ENCODE data around the gene FBXO8. TPM values are rescaled to one million over a fixed set of nuclear protein-coding genes. Genes with fewer than 3 reads are reported as not detected.

The FBXO8 gene
- total RNA-seq, 1 experiment from 2014 or later = 22.1 TPM

- Mint-ChIP-seq H3K4me3 (ENCODE audit: unreplicated experiment) (no peak overlapping the region), H3K27ac (ENCODE audit: low read depth, unreplicated experiment) (no peak overlapping the region), H3K4me1 (ENCODE audit: insufficient read depth, unreplicated experiment) (no peaks in the 10 kb centered on the region), H3K9me3 (ENCODE audit: unreplicated experiment) (no peaks in the 10 kb centered on the region), H3K27me3 (ENCODE audit: insufficient read depth, unreplicated experiment) (peaks cover 60% of the 10 kb centered on the region), H3K36me3 (ENCODE audit: insufficient read depth, unreplicated experiment) (no peaks in the 10 kb centered on the region)
- CTCF ChIA-PET = interaction anchor here (0.6 to 1.9 kb wide), 4 partner anchors 9 to 955 kb away, joined by 3 to 4 read pairs (median 4); no protein-coding TSS in a partner anchor
- intact Hi-C loops (cut with micrococcal nuclease) = no loop called here
- no peak for DNase-seq (ENCODE audit: unreplicated experiment)
- BruUV-seq (replicated peaks) = no TSS peak
- POLR2A ChIA-PET = no interaction called here
- TF ChIP-seq CTCF (IDR thresholded peaks at IDR 0.05; ENCODE audit: unreplicated experiment) = no peak
Observed at GRCh38 chr4:174193438-174194374, 89.8 kb downstream of the FBXO8 start.

GRCh38 chr4:174192943-174193342, 90.5 kb downstream of the FBXO8 start:
- Mint-ChIP-seq H3K4me1 (ENCODE audit: insufficient read depth, unreplicated experiment) (no peaks in the 10 kb centered on the region), H3K4me3 (ENCODE audit: unreplicated experiment) (no peak overlapping the region), H3K9me3 (ENCODE audit: unreplicated experiment) (no peaks in the 10 kb centered on the region), H3K36me3 (ENCODE audit: insufficient read depth, unreplicated experiment) (no peaks in the 10 kb centered on the region), H3K27ac (ENCODE audit: low read depth, unreplicated experiment) (no peak overlapping the region), H3K27me3 (ENCODE audit: insufficient read depth, unreplicated experiment) (peaks cover 63% of the 10 kb centered on the region)
- no peak for DNase-seq (ENCODE audit: unreplicated experiment)
- CTCF ChIA-PET = interaction anchor here (0.6 to 1.9 kb wide), 3 partner anchors 9 to 29 kb away, joined by 4 read pairs; no protein-coding TSS in a partner anchor
- POLR2A ChIA-PET = no interaction called here
- TF ChIP-seq CTCF (IDR thresholded peaks at IDR 0.05; ENCODE audit: unreplicated experiment) = no peak
- intact Hi-C loops (cut with micrococcal nuclease) = no loop called here
- no TSS peak for BruUV-seq (replicated peaks)

GRCh38 chr4:174190832-174191500, 92.5 kb downstream of the FBXO8 start:
- CTCF ChIA-PET = interaction anchor here (0.7 to 1.6 kb wide), 4 partner anchors 11 to 555 kb away, joined by 3 to 6 read pairs (median 4); no protein-coding TSS in a partner anchor

More at GRCh38 chr4:174190832-174191500, 92.5 kb downstream of the FBXO8 start:
- POLR2A ChIA-PET = interaction anchor here (1.6 kb wide), 1 partner anchor 8 kb away, joined by 4 read pairs; no protein-coding TSS in a partner anchor
- Mint-ChIP-seq H3K27ac (ENCODE audit: low read depth, unreplicated experiment) (no peak overlapping the region), H3K9me3 (ENCODE audit: unreplicated experiment) (no peaks in the 10 kb centered on the region), H3K4me1 (ENCODE audit: insufficient read depth, unreplicated experiment) (no peaks in the 10 kb centered on the region), H3K36me3 (ENCODE audit: insufficient read depth, unreplicated experiment) (no peaks in the 10 kb centered on the region), H3K4me3 (ENCODE audit: unreplicated experiment) (no peak overlapping the region), H3K27me3 (ENCODE audit: insufficient read depth, unreplicated experiment) (peaks cover 69% of the 10 kb centered on the region)
- intact Hi-C loops (cut with micrococcal nuclease) = no loop called here
- BruUV-seq (replicated peaks) = no TSS peak
- no peak for DNase-seq (ENCODE audit: unreplicated experiment)
- no peak for TF ChIP-seq CTCF (IDR thresholded peaks at IDR 0.05; ENCODE audit: unreplicated experiment)

Data from MCF 10A (cell line).